WTC11 (cell line): ENCODE measurements around the gene VWA7. TPM values are rescaled to one million over a fixed set of nuclear protein-coding genes. Genes with fewer than 3 reads are reported as not detected.

ENCODE experiments used
- ATAC-seq: fragments of 200-7000 bp; cut with Tn5 transposase; 2 replicates; pipeline ENCODE4 v1.10.0; 2021; ENCODE audit warnings: mild to moderate bottlenecking, moderate library complexity
- CTCF ChIA-PET: fragments of 300-600 bp; sonication (Branson Sonifier 250); formaldehyde crosslinking; loops from one replicate; lab custom pipeline; 2021; ENCODE audit warnings: antibody characterized with exemption; lab: Charles Lee
- POLR2A ChIA-PET: fragments of 350-600 bp; sonication (Branson Sonifier 250); formaldehyde crosslinking; loops from one replicate; lab custom pipeline; 2021; ENCODE audit warnings: antibody characterized with exemption; lab: Charles Lee
- DNase-seq: peaks from one replicate; pipeline ENCODE4 v3.0.0; 2021; ENCODE audit warnings: low spot score
- H3K27ac Mint-ChIP-seq: 2 replicates; pipeline ENCODE4 v1.8.0; 2021; ENCODE audit warnings: mixed read lengths
- H3K27me3 Mint-ChIP-seq: 2 replicates; pipeline ENCODE4 v1.8.0; 2021; ENCODE audit warnings: low read depth, mild to moderate bottlenecking, moderate library complexity, mixed read lengths
- H3K36me3 Mint-ChIP-seq: 2 replicates; pipeline ENCODE4 v1.8.0; 2021; ENCODE audit warnings: mixed read lengths
- H3K4me1 Mint-ChIP-seq: 2 replicates; pipeline ENCODE4 v1.8.0; 2022; ENCODE audit warnings: mixed read lengths
- H3K4me3 Mint-ChIP-seq: 2 replicates; pipeline ENCODE4 v1.8.0; 2021; ENCODE audit warnings: mild to moderate bottlenecking, moderate library complexity, mixed read lengths
- H3K9me3 Mint-ChIP-seq: 2 replicates; pipeline ENCODE4 v1.8.0; 2021; ENCODE audit warnings: mixed read lengths
- AFF4 ChIP-seq: sonication (generic); formaldehyde crosslinking; IDR thresholded peaks from 2 replicates; pipeline ENCODE4 v1.8.1; 2023; ENCODE audit warnings: mild to moderate bottlenecking, missing genetic modification reagents, borderline replicate concordance
- ATF6 ChIP-seq: sonication (generic); formaldehyde crosslinking; IDR thresholded peaks from 2 replicates; pipeline ENCODE4 v1.8.1; 2023; ENCODE audit warnings: mild to moderate bottlenecking, missing genetic modification reagents
- CBFB ChIP-seq: sonication (generic); formaldehyde crosslinking; IDR thresholded peaks from 2 replicates; pipeline ENCODE4 v1.8.1; 2022; ENCODE audit warnings: mild to moderate bottlenecking, low read depth, missing genetic modification reagents
- CDX4 ChIP-seq: fragments of 250-450 bp; sonication (Bioruptor Pico); IDR thresholded peaks from 2 replicates; pipeline ENCODE4 v1.9.0; 2021; ENCODE audit warnings: moderate library complexity, mild to moderate bottlenecking, inconsistent platforms, borderline replicate concordance
- ELF4 ChIP-seq: sonication (generic); formaldehyde crosslinking; IDR thresholded peaks from 2 replicates; pipeline ENCODE4 v1.8.1; 2022; ENCODE audit warnings: low read depth, mild to moderate bottlenecking, moderate library complexity, missing genetic modification reagents
- ETV6 ChIP-seq: sonication (generic); formaldehyde crosslinking; IDR thresholded peaks from 2 replicates; pipeline ENCODE4 v1.8.1; 2022; ENCODE audit warnings: mild to moderate bottlenecking, missing genetic modification reagents
- GABPB1 ChIP-seq: sonication (generic); formaldehyde crosslinking; IDR thresholded peaks from 2 replicates; pipeline ENCODE4 v1.8.1; 2023; ENCODE audit warnings: mild to moderate bottlenecking, missing genetic modification reagents
- IRF1 ChIP-seq: sonication (generic); formaldehyde crosslinking; IDR thresholded peaks from 2 replicates; pipeline ENCODE4 v1.8.0; 2023; ENCODE audit warnings: missing genetic modification reagents
- MYBL2 ChIP-seq: sonication (generic); formaldehyde crosslinking; IDR thresholded peaks from 2 replicates; pipeline ENCODE4 v1.8.1; 2023; ENCODE audit warnings: mild to moderate bottlenecking, moderate library complexity, missing genetic modification reagents
- NFE2L1 ChIP-seq: sonication (generic); formaldehyde crosslinking; IDR thresholded peaks from 2 replicates; pipeline ENCODE4 v1.8.1; 2023; ENCODE audit warnings: missing genetic modification reagents
- NR1H2 ChIP-seq: sonication (generic); formaldehyde crosslinking; IDR thresholded peaks from 2 replicates; pipeline ENCODE4 v1.9.0; 2021; ENCODE audit warnings: mild to moderate bottlenecking, moderate library complexity, missing genetic modification reagents
- SMAD4 ChIP-seq: sonication (generic); formaldehyde crosslinking; IDR thresholded peaks from 2 replicates; pipeline ENCODE4 v1.8.0; 2022; ENCODE audit warnings: mild to moderate bottlenecking, missing genetic modification reagents
- ZBTB21 ChIP-seq: sonication (generic); formaldehyde crosslinking; IDR thresholded peaks from 2 replicates; pipeline ENCODE4 v1.8.1; 2023; ENCODE audit warnings: mild to moderate bottlenecking, missing genetic modification reagents, borderline replicate concordance
- ZBTB43 ChIP-seq: sonication (generic); formaldehyde crosslinking; IDR thresholded peaks from 2 replicates; pipeline ENCODE4 v1.8.1; 2023; ENCODE audit warnings: mild to moderate bottlenecking, missing genetic modification reagents
- ZMAT4 ChIP-seq: fragments of 250-450 bp; sonication (Bioruptor Pico); IDR thresholded peaks from 2 replicates; pipeline ENCODE4 v1.9.0; 2021; ENCODE audit warnings: mild to moderate bottlenecking
- ZNF138 ChIP-seq: sonication (generic); formaldehyde crosslinking; conservative IDR thresholded peaks from 2 replicates; pipeline ENCODE4 v1.8.1; 2022; ENCODE audit warnings: mild to moderate bottlenecking, moderate library complexity, missing genetic modification reagents
- ZNF512 ChIP-seq: sonication (generic); formaldehyde crosslinking; IDR thresholded peaks from 2 replicates; pipeline ENCODE4 v1.8.1; 2022; ENCODE audit warnings: missing genetic modification reagents, borderline replicate concordance
- total RNA-seq: library from RNA; stranded (reverse); gene quantifications from 3 replicates; pipeline ENCODE4 v1.2.3, GENCODE V29; 2021

VWA7 gene
- total RNA-seq, 1 experiment from 2014 or later = 1.8 TPM

GRCh38 chr6:31739639-31740396, 37.3 kb downstream of the VWA7 start, which contains the start of gene MSH5 (continued):
- peak; percentile 99 for TF ChIP-seq MYBL2 (CRISPR knock-in tag)
- peak; percentile 87 for TF ChIP-seq SMAD4 (CRISPR knock-in tag)
- peak; percentile 96 for TF ChIP-seq ETV6
- peak; percentile 99 for TF ChIP-seq NFE2L1 (CRISPR knock-in tag)
- no peak for TF ChIP-seq ELF4 (CRISPR knock-in tag)
- no peak for TF ChIP-seq ZNF138 (CRISPR knock-in tag)
- TF ChIP-seq ZBTB21 (CRISPR knock-in tag) = no peak
- no peak for TF ChIP-seq CDX4
- peak; percentile 98 for TF ChIP-seq ZBTB43 (CRISPR knock-in tag)
- TF ChIP-seq, all 79 proteins: peak for 41

GRCh38 chr6:31737991-31738979, 38.8 kb downstream of the VWA7 start:
- Mint-ChIP-seq H3K36me3 (peaks cover 19% of the 10 kb centered on the region), H3K4me3 (peak overlapping the region; percentile 93; the same call in 1 of the 2 replicates), H3K9me3 (no peaks in the 10 kb centered on the region), H3K27ac (peak overlapping the region; percentile 61), H3K4me1 (peaks cover 41% of the 10 kb centered on the region)
- no peak for ATAC-seq
- CTCF ChIA-PET = interaction anchor here (0.6 to 7.1 kb wide), 26 partner anchors 9 to 187 kb away, joined by 3 to 62 read pairs (median 4); partner anchors contain the start of genes ABHD16A, BAG6, C6orf47 and DDAH2
- DNase-seq = no peak
- TF ChIP-seq GABPB1 (CRISPR knock-in tag) (peak; percentile 58; the same call in 1 of the 2 replicates), IRF1 (no peak)
- TF ChIP-seq, all 79 proteins: peak for 1
- no peaks in the 10 kb centered on the region; the same call in 1 of the 2 replicates for H3K27me3 Mint-ChIP-seq
- POLR2A ChIA-PET = interaction anchor here (0.5 to 4.5 kb wide), 6 partner anchors 10 to 1172 kb away, joined by 3 to 32 read pairs (median 6); partner anchors contain the start of genes C6orf47, DDAH2 and HSPA1B

GRCh38 chr6:31737315-31737990, 39.7 kb downstream of the VWA7 start:
- ChIA-PET CTCF (interaction anchor here (0.7 to 7.1 kb wide), 19 partner anchors 8 to 215 kb away, joined by 3 to 62 read pairs (median 4); partner anchors contain the start of genes BAG6, C6orf47, DDAH2 and HSPA1A), POLR2A (interaction anchor here (0.7 to 4.5 kb wide), 4 partner anchors 9 to 90 kb away, joined by 3 to 32 read pairs (median 4); partner anchors contain the start of genes DDAH2 and HSPA1B)
- H3K27ac Mint-ChIP-seq = peak overlapping the region; percentile 61
- peaks cover 41% of the 10 kb centered on the region for H3K4me1 Mint-ChIP-seq
- no peaks in the 10 kb centered on the region for H3K9me3 Mint-ChIP-seq
- H3K27me3 Mint-ChIP-seq = no peaks in the 10 kb centered on the region; the same call in 1 of the 2 replicates
- peaks cover 22% of the 10 kb centered on the region for H3K36me3 Mint-ChIP-seq
- ATAC-seq (no peak), DNase-seq (no peak)
- peak overlapping the region; percentile 93 for H3K4me3 Mint-ChIP-seq
- no peak for TF ChIP-seq AFF4
- TF ChIP-seq ATF6 (CRISPR knock-in tag) = no peak
- TF ChIP-seq NR1H2 (CRISPR knock-in tag) = no peak
- no peak for TF ChIP-seq ZMAT4 (CRISPR knock-in tag)
- TF ChIP-seq CBFB (CRISPR knock-in tag) = no peak
- TF ChIP-seq ELF4 (CRISPR knock-in tag) = no peak
- no peak for TF ChIP-seq ZNF512
